HG03442 (cell line): ENCODE data around the gene CIDEB.
"Not testable (repeated sequence)": the region's sequence is repeated elsewhere in the genome, so short reads cannot be mapped to it uniquely, and the experiment has no call there.

Experiments
- ATAC-seq: cut with Tn5 transposase; IDR thresholded peaks from one replicate; pipeline ENCODE4 v1.9.1; 2021; ENCODE audit warnings: mild to moderate bottlenecking, moderate library complexity; ENCODE audit not compliant: unreplicated experiment

The CIDEB gene

DNA sequence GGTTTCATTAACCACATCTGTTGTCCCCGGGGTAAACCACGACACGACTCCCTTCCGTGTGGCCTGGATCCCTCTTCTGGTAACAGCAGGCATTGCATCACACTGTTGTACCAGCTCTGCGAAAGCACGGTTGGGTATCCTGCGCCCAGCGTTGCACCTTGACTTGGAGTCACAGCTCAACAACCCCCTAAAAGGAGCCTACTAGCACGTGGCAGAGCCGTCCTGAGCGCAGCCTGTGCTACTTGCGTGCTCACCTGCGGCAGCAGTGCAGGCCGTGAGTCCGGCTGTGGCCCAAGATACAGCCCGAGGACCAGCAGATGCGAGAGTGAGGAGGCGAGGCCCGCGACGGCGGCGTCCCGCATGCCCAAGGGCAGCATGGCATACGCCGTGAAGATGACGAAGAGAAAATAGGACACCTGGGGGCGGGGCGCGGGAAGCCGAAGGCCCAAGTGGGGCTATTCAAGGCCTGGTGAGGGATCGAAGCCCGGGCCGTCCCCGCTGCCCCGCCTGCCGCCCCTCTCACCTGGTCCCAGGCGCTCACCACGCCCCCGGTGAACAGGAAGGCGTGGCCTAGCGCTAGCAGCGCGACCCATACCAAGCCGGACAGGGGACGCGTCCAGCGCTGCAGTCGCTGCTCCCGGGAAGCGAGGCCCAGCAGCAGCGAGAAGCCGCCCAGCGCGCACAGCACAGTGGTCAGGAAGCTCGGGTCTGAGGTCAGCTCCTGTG, 24.7 kb upstream of the CIDEB start:
- peak; percentile 85 for ATAC-seq

DNA sequence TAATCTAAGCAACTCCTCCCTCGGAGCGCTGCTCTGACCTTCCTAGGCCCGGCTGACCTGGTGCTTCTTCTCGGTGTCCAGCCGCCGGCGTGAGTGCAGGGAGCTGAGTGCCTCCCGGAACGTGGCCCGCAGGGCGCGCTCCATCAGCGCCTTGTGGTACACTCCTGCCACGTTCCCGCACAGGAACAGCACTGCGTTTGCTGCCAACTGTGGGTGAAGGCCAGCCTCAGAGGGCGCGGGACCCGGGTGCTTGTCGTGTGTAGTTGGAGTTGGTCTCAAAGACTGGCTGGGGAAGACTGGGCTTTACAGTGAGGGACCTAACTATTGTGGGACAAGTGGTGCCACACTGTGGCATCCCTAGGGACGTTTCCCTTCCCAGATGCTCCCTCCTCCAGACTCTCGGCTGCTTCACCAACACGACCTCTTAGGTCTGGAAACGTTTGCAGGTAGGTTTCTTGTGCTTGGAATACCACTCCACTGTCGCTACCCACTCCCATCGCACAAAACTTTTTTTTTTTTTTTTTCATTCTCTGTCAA, 24.0 kb upstream of the CIDEB start:
- ATAC-seq, result no peak

DNA sequence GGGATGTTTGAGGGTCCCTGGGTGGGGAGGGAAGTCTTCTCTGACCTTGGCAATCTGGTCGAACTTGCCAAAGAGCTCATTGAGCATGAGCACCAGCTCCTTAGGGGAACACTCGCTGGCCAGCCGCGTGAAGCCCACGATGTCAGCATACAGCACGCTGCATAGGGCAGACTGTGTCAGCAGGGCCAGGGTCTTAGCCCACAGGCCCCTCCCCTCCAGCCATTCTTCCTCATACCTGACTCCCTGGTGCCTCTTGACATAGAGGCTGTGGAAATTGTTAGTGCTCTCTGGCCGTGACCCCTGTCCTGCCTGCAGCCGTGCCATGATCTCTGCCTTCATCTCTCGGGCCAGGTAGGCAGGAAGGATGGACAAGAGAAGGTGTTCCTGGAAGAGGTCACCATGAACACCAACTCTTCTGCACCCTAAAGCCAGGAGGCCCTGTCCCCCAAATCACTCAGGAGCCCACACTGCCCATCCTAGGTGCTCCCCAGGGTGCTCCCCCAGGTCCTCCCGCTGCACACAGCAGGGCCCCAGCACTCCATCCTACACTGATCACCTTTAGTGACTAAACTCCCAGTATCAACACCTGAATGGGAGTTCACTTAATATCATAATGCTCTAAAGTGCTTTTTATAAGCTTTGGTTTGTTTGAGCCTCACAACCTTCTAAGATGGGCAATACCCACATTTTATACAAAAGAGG, 23.3 kb upstream of the CIDEB start:
- no peak for ATAC-seq

DNA sequence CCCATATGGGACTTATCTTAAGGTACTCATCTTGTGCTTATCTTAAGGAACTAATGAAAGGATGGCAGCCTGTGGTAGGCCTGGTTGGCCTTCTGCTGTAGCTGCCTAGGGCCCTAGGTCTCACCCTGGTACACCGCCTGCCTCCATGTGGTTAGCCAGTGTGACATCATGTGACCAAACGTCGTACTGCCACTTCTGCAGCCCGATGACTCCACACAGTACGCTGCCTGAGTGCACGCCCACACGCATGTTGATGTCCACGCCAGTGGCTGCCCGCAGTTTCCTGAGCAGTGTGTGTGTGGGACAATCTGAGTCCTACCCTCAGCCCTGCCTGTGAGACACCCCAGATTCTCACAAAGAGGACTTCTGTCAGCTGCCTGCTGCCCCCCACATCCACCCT, 22.0 kb upstream of the CIDEB start:
- no peak for ATAC-seq

DNA sequence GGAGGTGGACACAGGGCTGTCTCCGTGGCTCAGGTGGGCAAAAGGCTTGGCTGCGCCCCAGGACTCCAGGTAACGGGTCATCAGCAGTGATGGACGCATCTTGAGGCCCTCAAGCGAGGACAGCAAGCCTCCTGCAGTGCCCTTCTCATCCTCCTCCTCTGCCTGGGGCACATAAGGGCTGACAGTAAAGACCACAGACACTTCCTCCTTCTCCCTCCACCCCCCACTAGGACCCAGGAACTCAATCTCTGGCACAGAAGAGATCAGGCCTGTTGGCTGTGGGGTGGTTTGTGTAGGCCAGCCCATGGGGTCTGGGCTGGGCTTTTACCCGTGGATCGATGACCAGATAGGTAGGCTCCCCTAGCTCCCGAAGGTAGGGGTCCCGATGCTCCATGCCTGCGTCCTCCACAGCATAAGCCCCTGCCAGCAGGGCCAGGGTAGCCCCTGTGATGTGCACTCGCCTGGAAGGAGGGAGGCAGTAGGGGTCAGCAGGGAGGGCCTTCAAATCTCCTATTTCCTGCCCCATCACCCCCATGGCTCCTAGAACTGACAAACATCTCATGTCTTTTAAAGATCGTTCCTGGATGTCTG, 21.4 kb upstream of the CIDEB start:
- no peak for ATAC-seq

DNA sequence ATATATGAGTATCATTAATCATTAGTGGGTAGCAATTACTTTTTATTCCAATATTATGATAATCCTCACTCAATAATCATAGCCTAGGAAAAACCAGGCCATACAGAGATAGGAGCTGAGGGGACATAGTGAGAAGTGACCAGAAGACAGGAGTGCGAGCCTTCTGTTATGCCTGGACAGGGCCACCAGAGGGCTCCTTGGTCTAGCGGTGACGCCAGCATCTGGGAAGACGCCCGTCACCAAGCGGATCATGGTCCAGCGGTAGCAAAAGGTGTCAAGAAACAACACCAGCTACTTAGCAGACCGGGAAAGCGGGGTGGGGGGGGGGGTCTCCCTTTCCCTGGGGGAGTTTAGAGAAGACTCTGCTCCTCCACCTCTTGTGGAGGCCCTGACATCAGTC, 20.1 kb upstream of the CIDEB start:
- ATAC-seq, result not testable (repeated sequence)

DNA sequence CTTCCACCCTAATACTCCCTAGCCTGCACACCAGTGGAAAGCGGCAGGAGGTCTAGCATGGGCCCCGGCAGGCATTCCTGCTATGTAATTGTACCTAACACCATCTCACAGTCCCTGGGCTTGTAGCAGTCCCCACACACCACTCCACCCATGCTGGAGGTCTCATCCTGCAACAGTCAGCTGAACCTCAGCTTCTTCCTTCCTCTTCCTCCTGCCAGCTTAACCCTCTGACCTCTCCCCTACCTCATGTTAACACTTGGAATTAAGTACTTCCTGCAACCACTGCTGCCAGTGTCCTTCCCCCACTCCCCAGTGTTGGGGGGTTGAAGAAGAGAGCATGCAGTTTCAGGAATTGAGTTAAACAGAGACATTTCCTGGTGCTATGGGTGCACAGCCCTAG, 19.5 kb upstream of the CIDEB start:
- ATAC-seq, result no peak

DNA sequence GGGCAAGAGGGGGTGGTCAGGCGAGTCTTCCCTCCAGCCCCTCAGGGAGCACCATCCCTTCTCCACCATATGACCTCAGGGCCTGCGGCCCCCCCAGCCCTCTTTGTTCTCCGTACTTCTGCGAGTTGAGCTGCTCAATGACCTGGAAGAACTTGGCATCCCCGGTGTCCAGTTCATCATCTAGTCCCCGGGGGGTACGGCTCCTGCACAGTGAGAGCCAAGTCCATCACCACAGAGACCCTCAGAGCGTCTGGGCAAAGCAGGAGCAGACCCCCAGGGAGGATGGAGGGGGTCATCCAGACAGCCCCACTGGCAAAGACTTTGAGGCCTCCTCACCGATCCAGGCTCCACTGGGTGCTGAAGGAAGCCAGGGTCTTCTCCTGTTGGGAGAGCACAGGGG, 18.2 kb upstream of the CIDEB start:
- no peak for ATAC-seq

DNA sequence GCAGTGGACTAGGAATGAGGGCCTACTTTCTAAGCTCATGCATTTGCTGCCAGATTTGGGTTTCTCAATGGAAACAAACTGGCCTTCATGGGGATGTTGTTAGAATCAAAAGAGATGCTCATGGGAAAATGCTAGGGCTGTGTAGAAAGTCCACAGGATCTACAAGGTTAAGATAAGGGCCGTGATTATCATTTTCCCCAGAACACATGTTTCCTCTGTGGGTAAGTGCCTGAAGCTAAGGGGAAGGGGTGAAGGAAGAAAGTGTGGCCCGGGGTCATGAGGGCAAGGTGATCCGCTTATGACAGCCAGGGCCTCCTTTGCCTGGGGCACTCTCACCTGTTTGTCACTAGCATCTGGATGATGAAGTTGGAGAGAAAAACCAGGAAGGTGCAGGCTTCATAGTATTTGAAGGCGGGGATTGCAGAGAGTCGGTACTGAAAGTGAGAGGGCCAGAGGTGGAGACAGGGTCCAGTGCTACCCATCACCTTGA, 17.3 kb upstream of the CIDEB start:
- no peak for ATAC-seq

DNA sequence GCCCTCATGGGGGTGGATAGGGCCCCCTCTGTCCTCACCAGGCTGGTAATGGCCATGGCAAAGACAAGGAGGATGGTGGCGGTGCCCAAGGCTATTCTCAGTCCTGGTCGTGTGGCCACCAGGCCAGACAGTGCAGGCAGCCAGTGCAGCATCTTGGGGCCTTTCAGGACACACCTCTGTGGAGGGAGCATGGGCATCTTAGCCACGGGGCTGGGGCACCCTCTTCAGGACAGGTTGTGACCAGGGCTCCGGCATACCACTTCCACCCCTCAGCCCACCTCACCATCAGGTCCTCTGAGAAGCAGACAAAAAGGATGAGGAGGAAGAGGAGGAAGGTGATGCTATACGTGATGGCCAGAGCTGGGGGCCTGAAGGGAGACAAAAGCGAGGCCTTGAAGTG, 16.2 kb upstream of the CIDEB start:
- no peak for ATAC-seq

DNA sequence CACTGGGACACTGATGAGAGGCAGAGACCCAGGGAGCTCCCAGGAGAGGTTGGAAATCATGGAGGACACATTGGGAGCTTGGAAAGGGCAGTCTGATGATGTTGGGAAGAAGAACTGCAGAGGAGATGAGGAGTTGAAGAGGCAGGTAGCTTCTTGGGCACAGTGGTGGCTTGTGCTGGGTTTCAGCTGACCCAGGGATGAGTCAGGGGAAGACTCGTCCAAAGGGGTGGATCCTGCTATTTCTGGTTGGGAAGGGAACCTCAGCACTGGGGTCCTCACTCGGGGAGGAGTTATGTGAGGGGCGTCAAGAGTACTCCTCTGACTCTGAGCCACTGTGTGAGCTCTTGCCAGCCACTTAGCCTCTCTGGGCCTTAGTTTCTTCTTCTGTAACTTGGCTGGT, 15.6 kb upstream of the CIDEB start:
- no peak for ATAC-seq

DNA sequence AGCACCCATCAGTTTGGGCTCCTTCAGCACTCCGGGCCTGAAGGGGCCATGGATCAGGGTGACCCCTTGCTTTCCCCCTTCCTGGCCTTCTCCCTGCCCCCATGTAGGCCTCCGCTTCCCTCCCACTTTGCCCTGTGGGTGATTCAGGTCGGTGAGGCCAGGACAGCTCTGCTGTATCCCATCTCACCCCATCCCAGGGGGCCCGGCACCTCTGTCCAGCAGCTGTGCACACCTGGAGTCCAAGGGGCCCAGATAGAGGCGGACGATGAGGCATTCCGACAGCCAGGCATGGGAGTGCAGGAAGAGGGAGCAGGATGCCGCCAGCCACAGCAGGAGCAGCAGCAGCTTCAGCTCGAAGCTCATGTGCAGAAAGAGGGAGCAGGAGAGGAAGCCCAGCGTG, 14.9 kb upstream of the CIDEB start:
- ATAC-seq, result no peak

DNA sequence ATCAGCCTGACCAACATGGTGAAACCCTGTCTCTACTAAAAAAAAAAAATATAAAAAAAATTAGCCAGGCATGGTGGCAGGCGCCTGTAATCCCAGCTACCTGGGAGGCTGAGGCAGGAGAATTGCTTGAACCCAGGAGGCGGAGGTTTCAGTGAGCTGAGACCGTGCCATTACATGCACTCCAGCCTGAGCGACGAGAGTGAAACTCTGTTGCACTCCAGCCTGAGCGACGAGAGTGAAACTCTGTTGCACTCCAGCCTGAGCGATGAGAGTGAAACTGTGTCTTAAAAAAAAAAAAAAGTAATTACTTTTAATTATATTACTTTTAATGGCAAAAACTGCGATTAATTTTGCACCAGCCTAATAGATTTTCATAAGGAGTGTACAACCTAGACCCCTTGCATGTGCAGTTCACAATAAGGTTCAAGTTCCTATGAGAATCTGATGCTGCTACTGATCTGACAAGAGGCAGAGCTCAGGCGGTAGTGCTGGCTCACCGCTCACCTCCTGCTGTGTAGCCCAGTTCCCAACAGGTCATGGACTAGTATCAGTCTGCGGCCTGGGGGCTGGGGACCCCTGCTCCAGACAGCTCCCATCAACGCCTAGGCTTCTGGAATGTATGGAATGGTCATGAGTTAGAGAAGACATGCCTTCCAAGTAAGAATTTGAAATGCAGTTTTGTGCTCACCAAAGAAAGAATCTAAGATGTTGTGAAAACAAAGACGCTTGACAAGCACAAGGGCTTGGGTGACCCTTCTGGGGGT, 13.6 kb upstream of the CIDEB start:
- ATAC-seq, result no peak

DNA sequence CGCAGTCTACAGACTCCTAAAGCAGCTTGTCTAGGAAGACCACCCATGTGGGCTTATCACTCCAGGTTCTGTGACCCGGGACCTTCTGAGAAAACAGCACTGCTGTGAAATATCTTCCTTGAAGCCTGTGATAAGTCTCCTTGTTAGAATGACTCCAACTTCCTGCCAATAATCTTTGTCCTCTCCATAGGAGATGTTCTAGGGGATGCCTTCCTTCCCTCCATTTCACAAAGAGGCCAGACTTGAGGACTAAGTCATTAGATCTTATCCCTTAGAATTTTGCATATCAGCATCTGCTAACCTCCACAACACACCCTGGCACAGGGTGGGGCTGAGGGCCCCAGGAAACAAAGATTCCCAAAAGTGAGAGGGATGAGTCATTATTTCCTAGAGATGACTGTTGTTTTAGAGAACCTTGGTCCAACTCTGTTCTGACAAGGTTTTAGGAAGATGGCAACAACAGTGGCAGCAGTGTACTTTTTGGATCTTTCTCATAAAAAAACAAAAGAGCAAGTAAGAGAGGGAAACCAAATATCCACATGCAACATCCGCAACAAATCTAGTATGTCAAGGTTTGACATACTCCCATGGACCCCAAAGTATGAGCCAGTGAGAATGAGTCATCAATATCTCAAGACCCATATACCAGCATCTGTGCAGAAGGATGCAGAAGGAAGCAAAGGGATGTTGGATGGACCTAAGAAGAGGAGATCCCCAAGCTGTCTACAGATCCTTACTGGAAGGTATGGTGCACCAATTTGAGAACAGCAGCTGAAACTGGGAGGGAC, 9.6 kb upstream of the CIDEB start:
- no peak for ATAC-seq

DNA sequence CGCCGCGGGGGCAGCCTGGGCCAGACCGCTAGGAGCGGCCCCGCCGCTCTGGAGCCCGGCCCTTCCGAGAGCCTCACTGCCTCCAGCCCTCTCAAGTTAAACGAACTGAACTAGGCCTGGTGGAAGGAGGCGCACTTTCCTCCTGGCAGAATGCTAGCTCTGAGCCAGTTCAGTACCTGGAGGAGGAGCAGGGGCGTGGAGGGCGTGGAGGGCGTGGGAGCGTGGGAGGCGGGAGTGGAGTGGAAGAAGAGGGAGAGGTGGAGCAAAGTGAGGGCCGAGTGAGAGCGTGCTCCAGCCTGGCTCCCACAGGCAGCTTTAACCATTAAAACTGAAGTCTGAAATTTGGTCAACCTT, 8.8 kb upstream of the CIDEB start:
- no peak for ATAC-seq

DNA sequence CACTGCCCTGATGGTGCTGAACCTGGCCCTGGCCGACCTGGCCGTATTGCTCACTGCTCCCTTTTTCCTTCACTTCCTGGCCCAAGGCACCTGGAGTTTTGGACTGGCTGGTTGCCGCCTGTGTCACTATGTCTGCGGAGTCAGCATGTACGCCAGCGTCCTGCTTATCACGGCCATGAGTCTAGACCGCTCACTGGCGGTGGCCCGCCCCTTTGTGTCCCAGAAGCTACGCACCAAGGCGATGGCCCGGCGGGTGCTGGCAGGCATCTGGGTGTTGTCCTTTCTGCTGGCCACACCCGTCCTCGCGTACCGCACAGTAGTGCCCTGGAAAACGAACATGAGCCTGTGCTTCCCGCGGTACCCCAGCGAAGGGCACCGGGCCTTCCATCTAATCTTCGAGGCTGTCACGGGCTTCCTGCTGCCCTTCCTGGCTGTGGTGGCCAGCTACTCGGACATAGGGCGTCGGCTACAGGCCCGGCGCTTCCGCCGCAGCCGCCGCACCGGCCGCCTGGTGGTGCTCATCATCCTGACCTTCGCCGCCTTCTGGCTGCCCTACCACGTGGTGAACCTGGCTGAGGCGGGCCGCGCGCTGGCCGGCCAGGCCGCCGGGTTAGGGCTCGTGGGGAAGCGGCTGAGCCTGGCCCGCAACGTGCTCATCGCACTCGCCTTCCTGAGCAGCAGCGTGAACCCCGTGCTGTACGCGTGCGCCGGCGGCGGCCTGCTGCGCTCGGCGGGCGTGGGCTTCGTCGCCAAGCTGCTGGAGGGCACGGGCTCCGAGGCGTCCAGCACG, 8.2 kb upstream of the CIDEB start:
- ATAC-seq, result no peak

DNA sequence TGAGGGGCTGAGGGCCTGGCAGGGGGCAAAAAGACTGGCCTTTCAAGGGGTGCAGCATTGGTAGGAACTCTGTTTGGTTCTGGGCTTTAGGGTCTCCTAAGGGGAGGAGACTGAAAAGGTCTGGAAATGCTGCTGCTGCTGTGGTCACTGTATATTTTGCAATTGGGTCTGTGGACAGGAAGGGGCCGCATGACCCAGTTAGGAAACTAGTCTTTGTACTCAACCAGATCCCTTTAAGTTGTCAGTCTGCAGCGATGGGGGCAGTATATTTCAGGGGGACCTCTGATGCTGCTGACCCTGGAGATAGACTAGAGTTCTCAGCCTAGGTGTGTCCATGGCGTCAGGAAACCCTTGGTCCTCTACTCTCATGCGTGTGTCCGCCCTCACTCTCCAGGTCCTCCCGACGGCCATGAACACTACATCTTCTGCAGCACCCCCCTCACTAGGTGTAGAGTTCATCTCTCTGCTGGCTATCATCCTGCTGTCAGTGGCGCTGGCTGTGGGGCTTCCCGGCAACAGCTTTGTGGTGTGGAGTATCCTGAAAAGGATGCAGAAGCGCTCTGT, 7.5 kb upstream of the CIDEB start:
- no peak for ATAC-seq

DNA sequence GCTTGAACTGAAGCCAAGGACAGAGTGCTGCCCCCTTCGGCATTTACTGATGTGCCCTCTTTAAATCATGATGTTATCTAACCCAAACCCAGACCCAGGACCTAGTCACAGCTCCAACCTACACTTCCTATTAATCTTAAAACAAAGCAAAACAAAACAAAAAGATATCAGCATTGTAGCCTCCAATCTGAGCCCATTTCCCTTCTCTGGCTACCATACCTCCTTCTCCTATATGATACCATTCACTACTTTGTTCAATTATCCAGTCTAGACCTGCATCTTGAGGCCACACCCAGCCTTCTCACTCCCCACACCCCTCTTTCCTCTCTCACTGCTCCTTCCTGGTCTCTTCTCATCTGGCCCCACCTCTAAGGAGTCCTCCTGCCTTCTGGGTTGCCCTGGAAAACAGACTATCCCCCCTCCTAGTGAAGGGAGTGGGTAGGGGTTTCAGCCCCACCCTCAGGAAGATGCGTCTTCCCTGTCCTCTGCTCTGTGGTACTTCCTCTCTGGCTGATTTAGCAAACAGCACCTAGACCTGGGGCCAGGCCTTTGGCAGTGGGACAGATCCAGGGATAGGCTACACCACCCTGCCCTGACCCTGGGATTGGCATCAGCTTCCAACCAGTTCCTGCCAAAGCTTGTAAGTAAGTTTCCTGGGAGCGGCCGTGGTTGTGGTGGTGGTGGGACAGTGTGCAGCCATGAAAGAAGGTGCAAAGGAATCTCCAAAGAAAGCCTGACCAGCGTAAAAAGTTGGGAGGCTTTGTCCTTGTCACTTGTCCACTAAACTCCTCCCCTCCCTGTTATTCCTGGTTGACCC, 6.8 kb upstream of the CIDEB start:
- ATAC-seq, result no peak

DNA sequence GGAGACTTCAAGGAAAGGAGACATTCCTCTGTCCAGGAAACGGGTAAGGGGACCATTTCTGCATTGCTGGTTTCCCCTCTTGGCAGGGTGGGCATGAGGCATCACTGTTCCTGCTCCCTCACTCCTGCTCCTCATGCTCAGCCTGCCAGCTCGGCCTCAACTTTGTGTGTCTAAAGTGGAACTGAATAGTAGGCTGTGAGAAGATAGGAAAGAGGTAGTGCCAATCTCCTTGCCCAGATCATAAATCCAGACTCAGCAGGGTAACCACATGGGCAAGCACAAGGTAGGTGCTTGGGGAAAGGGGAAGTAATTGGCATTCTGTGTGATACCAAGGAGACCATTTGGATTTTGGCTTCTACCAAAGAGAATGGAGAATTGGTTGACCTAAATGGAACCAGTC, 6.1 kb upstream of the CIDEB start:
- ATAC-seq, result no peak
